Transverse colon (tissue), 4 donors: Measurements from ENCODE around the gene LRRC49. TPM values are rescaled to one million over a fixed set of nuclear protein-coding genes. Genes with fewer than 3 reads are reported as not detected.

Source experiments
- DNase-seq: peaks from one replicate; pipeline ENCODE4 v3.0.0-alpha.2; 2019
- H3K27ac ChIP-seq, 4 donors: fragments of 200-600 bp; sonication (generic); 2 replicates each; pipeline ENCODE4 v1.5.1; 2016 to 2018; ENCODE audit warnings: inconsistent platforms in 4 of 4
- H3K27me3 ChIP-seq: fragments of 200-600 bp; sonication (generic); 2 replicates; pipeline ENCODE4 v1.5.1; 2017; ENCODE audit warnings: inconsistent platforms
- H3K36me3 ChIP-seq, 4 donors: fragments of 200-600 bp; sonication (generic); 2 replicates each; pipeline ENCODE4 v1.5.1; 2017 to 2019; ENCODE audit warnings: inconsistent platforms in 4 of 4
- H3K4me1 ChIP-seq, 4 donors: fragments of 200-600 bp; sonication (generic); 2 replicates each; pipeline ENCODE4 v1.5.1; 2017 to 2020; ENCODE audit warnings: inconsistent platforms in 4 of 4
- H3K4me3 ChIP-seq, 4 donors: fragments of 200-600 bp; sonication (generic); 1 replicate in 1 of 4; 2 replicates in 3 of 4; pipeline versions ENCODE4 v1.5.1 to v1.6.1; 2017 to 2019; ENCODE audit warnings: inconsistent platforms in 4 of 4
- H3K9me3 ChIP-seq, 2 donors: fragments of 200-600 bp; sonication (generic); 2 replicates each; pipeline ENCODE4 v1.5.1; 2017 to 2019; ENCODE audit warnings: inconsistent platforms in 2 of 2
- EP300 ChIP-seq: sonication (generic); formaldehyde crosslinking; IDR thresholded peaks from one replicate; pipeline ENCODE4 v1.6.1; 2017; ENCODE audit warnings: antibody characterized with exemption, low read depth
- POLR2A ChIP-seq: fragments of 450-650 bp; IDR thresholded peaks from one replicate; pipeline ENCODE4 v1.6.1; 2016; ENCODE audit warnings: antibody characterized with exemption, mild to moderate bottlenecking, moderate library complexity
- POLR2AphosphoS5 ChIP-seq, 3 donors: sonication (generic); formaldehyde crosslinking; IDR thresholded peaks; one replicate each; pipeline ENCODE4 v1.6.1; 2016; ENCODE audit warnings: antibody characterized with exemption in 3 of 3
- WGBS, 2 donors: methylation state at CpG; one replicate each; pipeline ENCODE4 v1.1.5; 2018; ENCODE audit warnings: low coverage in 1 of 2; 5-methylcytosine and 5-hydroxymethylcytosine counted together
- in situ Hi-C, 4 donors: fragments of 200-750 bp; cut with MboI; loops; one replicate each; pipeline versions ENCODE4 v1.15.0 to v1.15.1; 2017; ENCODE audit warnings: low sequenced_read_pairs in 3 of 4, low pct_ligation_motif_present in 1 of 4, low pct_unique_long_range_greater_than_20kb in 1 of 4
- intact Hi-C: fragments of 100-400 bp; cut with DNase I; formaldehyde crosslinking; loops from one replicate; pipeline ENCODE4 v1.15.1; 2023; ENCODE audit warnings: low total_unique reads
- total RNA-seq, 4 donors: library from RNA; depleted of rRNA; stranded (reverse); fragments of >200 nt; gene quantifications; one replicate each; pipeline ENCODE4 v1.1.0, GENCODE V29; 2016
- TF ChIP-seq, protein P1 (sequence below), 5 experiments: fragments of 200-600 bp in 3 of 5; fragments of 450-650 bp in 2 of 5; sonication (generic) in 3 of 5; IDR thresholded peaks; 1 replicate in 2 of 5; 2 replicates in 3 of 5; pipeline ENCODE4 v1.5.1; 2016 to 2017; ENCODE audit warnings: antibody characterized with exemption in 5 of 5, inconsistent platforms in 3 of 5, mild to moderate bottlenecking in 2 of 5, moderate library complexity in 1 of 5

The LRRC49 gene
- total RNA-seq, 4 donors from 2014 or later: 2.2 to 5.2 (median 4.8) TPM; not detected in 1

DNA sequence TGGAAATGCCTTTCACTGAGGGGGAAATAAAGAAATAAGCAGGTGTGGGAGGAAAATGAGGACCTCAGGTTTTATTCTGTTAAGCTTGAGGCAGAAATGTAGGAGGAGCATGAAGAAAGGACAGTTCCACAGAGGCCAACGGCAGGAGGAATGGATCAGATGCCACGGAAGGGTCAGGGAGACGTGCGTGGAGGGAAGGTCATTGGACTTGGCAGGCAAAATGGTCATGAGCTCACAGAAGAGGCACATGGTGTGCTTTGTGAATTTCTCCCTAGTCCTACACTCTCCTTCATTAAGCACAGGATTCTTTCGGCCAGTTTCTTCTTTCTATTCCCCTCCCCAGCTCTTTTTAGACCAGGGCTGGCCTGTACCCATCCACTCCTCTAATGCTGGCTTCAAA lies 190.2 kb downstream of the LRRC49 start:
- peak overlapping the region in 1 of 4 donors; percentile 17 for H3K27ac ChIP-seq
- TF ChIP-seq, protein P1, sequence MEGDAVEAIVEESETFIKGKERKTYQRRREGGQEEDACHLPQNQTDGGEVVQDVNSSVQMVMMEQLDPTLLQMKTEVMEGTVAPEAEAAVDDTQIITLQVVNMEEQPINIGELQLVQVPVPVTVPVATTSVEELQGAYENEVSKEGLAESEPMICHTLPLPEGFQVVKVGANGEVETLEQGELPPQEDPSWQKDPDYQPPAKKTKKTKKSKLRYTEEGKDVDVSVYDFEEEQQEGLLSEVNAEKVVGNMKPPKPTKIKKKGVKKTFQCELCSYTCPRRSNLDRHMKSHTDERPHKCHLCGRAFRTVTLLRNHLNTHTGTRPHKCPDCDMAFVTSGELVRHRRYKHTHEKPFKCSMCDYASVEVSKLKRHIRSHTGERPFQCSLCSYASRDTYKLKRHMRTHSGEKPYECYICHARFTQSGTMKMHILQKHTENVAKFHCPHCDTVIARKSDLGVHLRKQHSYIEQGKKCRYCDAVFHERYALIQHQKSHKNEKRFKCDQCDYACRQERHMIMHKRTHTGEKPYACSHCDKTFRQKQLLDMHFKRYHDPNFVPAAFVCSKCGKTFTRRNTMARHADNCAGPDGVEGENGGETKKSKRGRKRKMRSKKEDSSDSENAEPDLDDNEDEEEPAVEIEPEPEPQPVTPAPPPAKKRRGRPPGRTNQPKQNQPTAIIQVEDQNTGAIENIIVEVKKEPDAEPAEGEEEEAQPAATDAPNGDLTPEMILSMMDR (IDR thresholded peaks at IDR 0.05): no peak
- intact Hi-C loops (no loop called here), in situ Hi-C loops (no loop called here)
- H3K4me3 ChIP-seq: no peak overlapping the region
- DNase-seq: no peak
- no peaks in the 10 kb centered on the region for H3K27me3 ChIP-seq
- no peaks in the 10 kb centered on the region for H3K36me3 ChIP-seq
- 76 to 80% methylated on average over 4 to 5 of the region's 5 CpGs for WGBS, 2 donors
- H3K9me3 ChIP-seq: no peaks in the 10 kb centered on the region
- H3K4me1 ChIP-seq: peaks cover 0 to 24% (median 13%) of the 10 kb centered on the region in 4 donors

DNA sequence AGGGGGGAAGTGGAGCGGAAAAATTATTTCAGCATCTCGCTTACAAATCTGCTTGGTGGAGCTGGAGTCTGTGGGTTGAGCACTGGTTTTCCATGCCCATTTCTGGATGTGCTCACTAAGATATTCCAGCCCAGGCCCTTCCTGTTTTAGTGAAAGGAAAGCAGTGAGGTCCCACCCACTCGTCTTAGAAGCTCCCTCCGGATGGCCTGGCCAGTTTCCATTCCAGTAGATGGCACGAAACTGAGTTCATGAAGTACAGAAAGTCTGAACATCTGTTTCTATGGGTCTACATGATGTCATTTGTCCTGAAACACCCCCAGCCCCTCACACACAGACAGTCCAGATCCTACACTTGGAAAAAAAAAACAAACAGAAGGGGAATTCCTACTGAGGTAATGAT lies 190.7 kb downstream of the LRRC49 start:
- intact Hi-C loops (no loop called here), in situ Hi-C loops (no loop called here)
- Histone ChIP-seq H3K9me3 (no peaks in the 10 kb centered on the region), H3K27ac (peak overlapping the region in 1 of 4 donors; percentile 17), H3K27me3 (no peaks in the 10 kb centered on the region), H3K4me3 (no peak overlapping the region), H3K4me1 (peaks cover 0 to 21% (median 10%) of the 10 kb centered on the region in 4 donors), H3K36me3 (no peaks in the 10 kb centered on the region)
- TF ChIP-seq POLR2A (no peak), POLR2AphosphoS5 (IDR thresholded peaks at IDR 0.05) (no peak), EP300 (no peak)
- TF ChIP-seq, protein P1 (IDR thresholded peaks at IDR 0.05): no peak
- no peak for DNase-seq
- WGBS, 2 donors: 53 to 83% methylated on average over 1 to 5 of the region's 5 CpGs

DNA sequence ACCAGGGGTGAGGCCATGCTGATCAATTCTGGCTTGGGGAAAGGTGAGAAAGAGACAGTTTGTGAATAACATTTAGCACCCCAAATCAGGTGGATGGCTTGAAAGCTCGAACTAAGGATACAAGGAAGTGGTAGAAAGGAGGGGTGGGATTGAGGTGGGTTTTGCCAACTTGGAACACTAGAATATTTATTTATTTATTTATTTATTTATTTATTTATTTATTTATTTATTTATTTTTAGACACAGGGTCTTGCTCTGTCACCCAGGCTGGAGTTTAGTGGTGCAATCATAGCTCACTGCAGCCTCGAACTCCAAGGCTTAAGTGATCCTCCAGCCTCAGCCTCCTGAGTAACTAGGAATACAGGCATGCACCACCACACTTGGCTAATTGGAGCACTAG lies 191.6 kb downstream of the LRRC49 start:
- H3K4me1 ChIP-seq: peaks cover 0 to 15% (median 7%) of the 10 kb centered on the region in 4 donors
- in situ Hi-C loops (no loop called here), intact Hi-C loops (no loop called here)
- no peak overlapping the region for H3K27ac ChIP-seq
- WGBS, 2 donors: 90 to 100% methylated on average over 1 to 2 of the region's 2 CpGs
- H3K9me3 ChIP-seq: peaks cover 0 to 7% of the 10 kb centered on the region in 2 donors
- H3K4me3 ChIP-seq: no peak overlapping the region
- TF ChIP-seq POLR2A (no peak), POLR2AphosphoS5 (IDR thresholded peaks at IDR 0.05) (no peak), EP300 (no peak)
- TF ChIP-seq, protein P1 (IDR thresholded peaks at IDR 0.05): no peak
- DNase-seq: no peak
- no peaks in the 10 kb centered on the region for H3K36me3 ChIP-seq
- H3K27me3 ChIP-seq: no peaks in the 10 kb centered on the region

DNA sequence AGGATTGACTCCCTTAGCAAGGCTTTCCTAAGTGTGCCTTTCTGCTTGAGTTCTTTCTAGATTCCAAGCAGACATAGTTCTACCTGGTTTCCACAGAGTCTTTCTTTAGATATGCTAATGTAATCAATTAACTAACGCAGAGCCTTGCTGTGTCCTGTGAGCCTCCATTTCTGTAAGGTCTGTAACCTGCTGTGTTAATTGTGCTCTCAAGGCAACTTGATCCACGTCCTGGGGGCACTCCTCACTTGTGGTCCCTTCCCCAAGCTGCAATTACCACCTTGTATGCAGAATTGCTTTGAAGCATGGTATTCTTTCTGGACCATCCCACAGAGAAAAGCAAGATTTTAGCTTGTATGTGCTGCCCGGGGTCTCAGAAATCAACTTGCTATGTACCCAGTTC lies 193.2 kb downstream of the LRRC49 start:
- peaks cover 0 to 2% (median under 1%) of the 10 kb centered on the region in 4 donors for H3K4me1 ChIP-seq
- no peak overlapping the region for H3K4me3 ChIP-seq
- peaks cover 0 to 7% of the 10 kb centered on the region in 2 donors for H3K9me3 ChIP-seq
- H3K27me3 ChIP-seq: no peaks in the 10 kb centered on the region
- in situ Hi-C loops: no loop called here
- 78 to 81% methylated on average over 2 to 3 of the region's 3 CpGs for WGBS, 2 donors
- no peak for DNase-seq
- TF ChIP-seq POLR2AphosphoS5 (IDR thresholded peaks at IDR 0.05) (no peak), POLR2A (no peak)
- no peaks in the 10 kb centered on the region for H3K36me3 ChIP-seq
- intact Hi-C loops: no loop called here
- no peak overlapping the region for H3K27ac ChIP-seq

DNA sequence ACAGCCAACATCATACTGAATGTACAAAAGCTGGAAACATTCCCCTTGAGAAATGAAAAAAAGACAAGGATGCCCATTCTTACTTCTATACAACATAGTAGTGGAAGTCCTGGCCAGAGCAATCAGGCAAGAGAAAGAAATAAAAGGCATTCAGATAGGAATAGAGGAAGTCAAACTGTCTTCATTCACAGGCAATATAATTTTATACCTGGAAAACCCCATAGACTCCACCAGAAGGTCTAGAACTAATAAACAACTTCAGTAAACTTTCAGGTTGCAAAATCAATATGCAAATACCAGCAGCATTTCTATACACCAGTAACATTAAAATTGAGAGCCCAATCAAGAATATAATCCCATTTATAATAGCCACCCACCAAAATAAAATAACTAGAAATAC lies 195.5 kb downstream of the LRRC49 start:
- in situ Hi-C loops: no loop called here
- H3K4me1 ChIP-seq: peaks cover 0 to 5% (median 0%) of the 10 kb centered on the region in 4 donors
- no peak for DNase-seq
- no peaks in the 10 kb centered on the region for H3K36me3 ChIP-seq
- no peak overlapping the region for H3K4me3 ChIP-seq
- peaks cover 0 to 7% of the 10 kb centered on the region in 2 donors for H3K9me3 ChIP-seq
- no peak overlapping the region for H3K27ac ChIP-seq
- TF ChIP-seq POLR2A: no peak
- TF ChIP-seq, protein P1 (IDR thresholded peaks at IDR 0.05): no peak
- no peak for TF ChIP-seq EP300
- TF ChIP-seq POLR2AphosphoS5 (IDR thresholded peaks at IDR 0.05): no peak
- no peaks in the 10 kb centered on the region for H3K27me3 ChIP-seq
- intact Hi-C loops: no loop called here
